GM19468 (cell line): Measurements from ENCODE around the gene PNMT.

ENCODE experiments used
- ATAC-seq: cut with Tn5 transposase; IDR thresholded peaks from one replicate; pipeline ENCODE4 v1.9.1; 2021; ENCODE audit warnings: mild to moderate bottlenecking, moderate library complexity, moderate number of reproducible peaks; ENCODE audit not compliant: unreplicated experiment; ENCODE audit errors: extremely low read depth

PNMT gene

DNA sequence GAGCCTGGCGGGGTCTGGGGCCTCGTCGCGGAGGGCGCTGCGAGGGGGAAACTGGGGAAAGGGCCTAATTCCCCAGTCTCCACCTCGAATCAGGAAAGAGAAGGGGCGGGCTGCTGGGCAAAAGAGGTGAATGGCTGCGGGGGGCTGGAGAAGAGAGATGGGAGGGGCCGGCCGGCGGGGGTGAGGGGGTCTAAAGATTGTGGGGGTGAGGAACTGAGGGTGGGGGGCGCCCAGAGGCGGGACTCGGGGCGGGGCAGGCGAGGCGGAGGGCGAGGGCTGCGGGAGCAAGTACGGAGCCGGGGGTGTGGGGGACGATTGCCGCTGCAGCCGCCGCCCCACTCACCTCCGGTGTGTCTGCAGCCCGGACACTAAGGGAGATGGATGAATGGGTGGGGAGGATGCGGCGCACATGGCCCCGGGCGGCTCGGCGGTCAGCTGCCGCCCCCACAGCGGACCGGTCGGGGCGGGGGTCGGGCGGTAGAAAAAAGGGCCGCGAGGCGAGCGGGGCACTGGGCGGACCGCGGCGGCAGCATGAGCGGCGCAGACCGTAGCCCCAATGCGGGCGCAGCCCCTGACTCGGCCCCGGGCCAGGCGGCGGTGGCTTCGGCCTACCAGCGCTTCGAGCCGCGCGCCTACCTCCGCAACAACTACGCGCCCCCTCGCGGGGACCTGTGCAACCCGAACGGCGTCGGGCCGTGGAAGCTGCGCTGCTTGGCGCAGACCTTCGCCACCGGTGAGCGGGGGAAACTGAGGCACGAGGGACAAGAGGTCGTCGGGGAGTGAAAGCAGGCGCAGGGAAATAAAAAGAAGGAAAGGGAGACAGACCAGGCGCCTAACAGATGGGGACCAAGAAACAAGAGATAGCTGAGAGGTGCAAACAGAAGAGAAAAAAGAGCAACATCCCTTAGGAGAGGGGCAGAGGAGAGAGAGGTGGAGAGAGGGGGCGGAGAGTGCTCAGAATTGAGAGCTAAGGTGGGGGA lies at the start of gene PNMT:
Gene PNMT (plus strand): TSS at position 509 of the 980 bp plus-strand sequence. CDS start 23 bp downstream, at position 532.
- no peak for ATAC-seq

GRCh38 chr17:39618956-39619785 lies 49.1 kb upstream of the PNMT start:
- no peak for ATAC-seq

DNA sequence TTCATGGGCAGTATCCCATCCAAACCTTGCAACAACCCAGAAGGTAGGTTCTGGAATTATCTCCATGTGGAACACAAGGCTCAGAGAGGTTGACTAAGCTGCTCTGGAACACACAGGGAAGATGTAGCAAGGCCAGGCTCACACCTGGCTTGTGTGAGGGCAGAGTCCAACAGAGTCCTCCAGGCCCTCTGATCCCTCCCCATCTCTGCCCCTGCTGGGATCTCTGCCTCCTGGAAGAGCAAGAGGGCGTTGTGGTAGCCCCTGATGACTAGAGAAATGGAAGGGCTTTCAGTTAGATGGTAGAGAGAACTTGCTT lies 48.5 kb upstream of the PNMT start:
- no peak for ATAC-seq

DNA sequence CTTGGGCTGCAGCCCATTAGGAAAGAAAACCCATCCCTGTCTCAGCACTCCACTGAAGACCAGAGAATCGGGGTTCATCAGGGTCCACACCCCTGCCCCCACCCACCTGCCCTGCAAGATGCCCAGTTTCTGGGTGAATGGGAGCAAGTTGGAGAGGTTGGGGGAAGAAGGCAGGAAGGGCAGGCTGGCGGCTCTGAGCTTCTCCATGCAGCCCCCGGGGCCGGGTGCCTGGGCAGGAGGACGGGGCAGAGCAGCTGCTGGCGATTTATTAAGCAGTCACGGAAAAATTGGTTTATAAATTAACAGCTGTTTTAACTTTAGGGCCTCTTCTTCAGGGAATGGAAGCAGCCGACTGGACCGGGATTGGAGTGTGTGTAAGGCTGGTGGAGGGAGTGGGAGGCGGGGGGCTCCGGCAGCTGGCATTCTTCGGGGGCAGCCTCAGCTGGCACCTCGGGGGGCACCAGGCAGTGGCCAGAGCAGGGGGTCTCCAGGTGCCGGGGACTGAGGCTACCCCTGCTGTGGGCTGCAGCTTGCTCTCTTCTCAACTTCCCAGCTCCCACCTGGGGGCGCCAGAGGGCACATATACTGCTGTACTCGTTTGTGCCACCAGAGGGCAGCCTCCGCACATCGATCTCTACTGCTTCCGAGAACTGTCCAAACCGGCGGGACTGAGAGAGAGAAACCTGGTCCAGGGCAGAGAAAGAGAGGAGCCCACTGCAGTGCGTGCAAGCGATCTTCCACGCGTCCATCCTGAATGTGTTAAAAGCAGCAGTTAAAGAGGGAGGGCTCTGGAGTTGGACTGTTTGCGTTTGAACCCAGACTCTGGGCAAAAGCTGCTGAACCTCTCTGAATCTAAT lies 46.5 kb upstream of the PNMT start:
- ATAC-seq = no peak

DNA sequence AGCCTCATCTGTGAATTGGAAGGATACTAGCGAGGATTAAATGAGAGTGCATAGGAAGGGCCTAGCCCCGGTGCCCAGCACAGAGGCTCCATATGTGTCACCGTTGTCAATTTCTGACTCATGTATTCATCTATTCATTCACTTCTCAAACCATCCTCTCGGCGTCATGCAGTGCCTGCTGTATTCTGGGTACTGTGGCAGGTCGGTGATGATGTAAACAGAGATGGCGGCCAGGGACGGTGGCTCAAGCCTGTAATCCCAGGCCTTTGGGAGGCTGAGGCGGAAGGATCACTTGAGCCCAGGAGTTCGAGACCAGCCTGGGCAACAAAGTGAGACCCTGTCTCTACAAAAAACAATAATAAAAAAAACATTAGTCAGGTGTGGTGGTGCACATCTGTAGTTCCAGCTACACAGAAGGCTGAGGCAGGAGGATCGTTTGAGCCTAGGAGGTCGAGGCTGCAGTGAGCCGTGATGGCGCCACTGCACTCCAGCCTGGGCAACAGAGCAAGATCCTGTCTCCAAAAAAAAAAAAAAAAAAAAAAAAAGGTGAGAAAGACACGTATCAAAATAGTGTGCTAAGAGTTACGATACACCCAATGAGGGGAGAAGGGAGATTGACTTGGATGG lies 45.8 kb upstream of the PNMT start:
- ATAC-seq = no peak

- ATAC-seq = no peak
Observed at GRCh38 chr17:39623356-39623950, 44.8 kb upstream of the PNMT start.

DNA sequence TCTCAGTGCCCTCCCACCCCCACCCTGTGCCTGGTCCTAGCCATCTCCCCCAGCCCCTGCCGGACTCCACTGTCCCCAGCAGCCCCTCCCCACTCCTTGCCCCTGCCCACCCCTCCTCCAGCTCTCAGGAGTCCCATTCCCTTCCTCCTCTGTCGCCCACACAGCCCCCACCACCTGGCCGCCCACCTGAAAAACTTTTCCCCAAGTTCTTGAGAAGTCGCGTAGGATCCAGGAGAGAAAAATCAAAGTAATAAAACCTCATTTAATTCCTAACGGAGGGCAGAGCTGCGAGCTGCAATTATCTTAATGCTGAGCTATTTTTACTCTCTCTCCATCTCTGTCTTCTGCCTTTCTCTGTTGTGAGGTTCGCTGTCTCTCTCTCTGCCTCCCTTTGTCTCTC lies 43.9 kb upstream of the PNMT start:
- ATAC-seq = no peak

DNA sequence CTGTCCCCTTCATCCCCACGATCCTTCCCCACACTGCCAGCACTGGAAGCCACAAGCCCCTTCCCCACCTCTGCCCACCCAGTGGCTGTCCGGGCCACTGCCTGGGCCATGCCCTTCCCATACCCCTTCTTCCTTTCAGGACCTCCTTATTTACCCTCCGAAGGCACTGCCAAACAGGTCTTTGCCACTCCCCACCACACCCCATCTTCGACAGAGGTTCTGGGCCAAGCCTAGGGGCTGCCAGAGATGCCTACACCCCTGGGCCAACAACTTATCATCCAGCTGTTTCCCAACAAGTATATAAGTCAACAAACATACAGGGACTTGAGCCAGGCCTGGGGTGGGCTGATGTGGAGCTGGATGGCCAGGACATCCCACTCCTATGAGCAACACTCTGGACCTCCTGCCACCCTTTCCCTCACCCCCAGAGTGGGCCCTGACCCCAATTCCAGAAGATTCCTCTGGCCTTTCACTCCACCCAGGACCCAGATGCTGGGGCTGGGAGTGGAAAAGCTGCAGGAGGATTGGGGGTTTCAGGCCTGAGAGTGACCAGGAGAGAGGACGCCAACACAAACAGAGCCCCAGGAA lies 43.0 kb upstream of the PNMT start:
- ATAC-seq = no peak

- no peak for ATAC-seq
Observed at GRCh38 chr17:39626171-39627046, 41.8 kb upstream of the PNMT start, which contains the start of gene PPP1R1B. Gene PPP1R1B, plus strand, starts transcription at chr17:39626952. Its CDS starts 441 bp downstream, at chr17:39627393.

GRCh38 chr17:39627047-39627711 lies 41.1 kb upstream of the PNMT start:
- no peak for ATAC-seq

DNA sequence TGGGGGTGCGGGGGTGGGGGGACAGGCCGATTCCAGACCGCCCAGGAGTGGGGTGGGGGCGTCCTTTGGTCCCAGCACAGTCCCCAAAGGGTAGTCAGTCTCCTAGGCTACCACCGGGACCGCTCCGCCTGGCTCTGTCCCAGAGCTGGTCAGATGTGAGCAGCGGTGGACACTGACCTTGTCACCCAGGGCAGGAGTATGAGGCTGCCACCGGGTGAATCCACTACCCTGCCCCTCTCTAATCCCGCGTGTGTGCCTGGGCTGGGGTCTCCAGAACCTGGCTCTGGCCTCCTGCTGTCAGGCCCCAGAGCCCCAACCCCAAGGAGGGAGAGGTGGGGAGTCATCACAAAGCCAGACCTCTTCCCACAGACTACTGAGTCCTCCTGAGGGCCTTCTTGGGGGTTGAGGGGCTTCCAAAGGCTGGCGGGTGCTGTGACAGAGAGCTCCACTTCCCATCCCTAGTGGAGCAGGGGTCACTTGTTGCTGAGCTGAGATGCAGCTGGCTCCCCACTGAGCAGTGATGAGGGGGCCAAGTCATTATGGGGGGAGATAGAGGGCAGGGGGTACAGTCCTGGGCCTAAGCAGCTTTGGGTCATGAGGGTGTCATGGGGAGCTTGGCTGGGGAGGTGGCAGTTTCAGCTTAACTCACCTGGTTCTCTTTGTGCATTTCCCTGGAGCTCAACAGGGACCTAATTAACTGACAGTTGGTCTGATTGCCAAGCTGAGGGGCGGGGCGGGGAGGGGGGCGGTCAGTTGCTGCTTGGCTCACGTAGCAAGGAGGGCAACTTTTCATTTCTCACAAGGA lies 40.3 kb upstream of the PNMT start:
- no peak for ATAC-seq

GRCh38 chr17:39628655-39629493 lies 39.4 kb upstream of the PNMT start:
- no peak for ATAC-seq

DNA sequence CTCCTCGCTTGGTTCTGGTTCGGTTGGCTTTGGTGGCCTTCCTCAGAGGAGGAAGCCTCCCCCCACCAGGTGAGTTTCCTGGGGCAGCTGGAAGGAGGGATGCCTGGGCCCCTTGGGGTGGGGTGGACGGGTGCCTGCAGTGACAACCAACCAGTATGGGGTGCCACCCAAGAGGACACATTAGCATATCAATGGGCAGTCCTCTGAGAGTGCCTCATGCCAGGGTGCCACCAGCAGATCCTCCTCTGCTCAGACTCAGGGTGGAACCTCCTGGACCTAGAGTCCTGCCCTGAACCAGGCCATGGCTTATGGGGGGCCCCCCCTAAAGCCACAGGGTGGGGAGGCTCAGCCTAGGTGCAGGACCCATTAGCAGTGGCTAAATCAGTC lies 38.8 kb upstream of the PNMT start:
- no peak for ATAC-seq

DNA sequence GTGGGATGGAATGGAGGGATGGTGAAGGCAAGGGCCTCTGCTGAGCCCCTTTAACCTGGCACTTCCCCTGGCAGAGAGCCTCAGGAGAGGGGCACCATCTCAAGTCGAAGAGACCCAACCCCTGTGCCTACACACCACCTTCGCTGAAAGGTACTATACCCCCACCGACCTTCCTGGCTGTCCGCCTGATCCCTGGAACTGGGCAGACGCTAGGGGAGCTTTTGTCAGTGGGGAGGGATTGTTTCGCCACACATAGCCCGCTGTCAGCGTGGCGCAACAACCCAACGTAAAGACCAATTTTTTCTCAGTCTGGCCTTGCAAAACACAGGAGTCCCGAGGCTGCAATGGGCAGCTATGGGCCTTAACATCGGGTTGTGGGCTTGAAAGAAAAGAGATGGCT lies 38.4 kb upstream of the PNMT start:
- ATAC-seq = no peak

DNA sequence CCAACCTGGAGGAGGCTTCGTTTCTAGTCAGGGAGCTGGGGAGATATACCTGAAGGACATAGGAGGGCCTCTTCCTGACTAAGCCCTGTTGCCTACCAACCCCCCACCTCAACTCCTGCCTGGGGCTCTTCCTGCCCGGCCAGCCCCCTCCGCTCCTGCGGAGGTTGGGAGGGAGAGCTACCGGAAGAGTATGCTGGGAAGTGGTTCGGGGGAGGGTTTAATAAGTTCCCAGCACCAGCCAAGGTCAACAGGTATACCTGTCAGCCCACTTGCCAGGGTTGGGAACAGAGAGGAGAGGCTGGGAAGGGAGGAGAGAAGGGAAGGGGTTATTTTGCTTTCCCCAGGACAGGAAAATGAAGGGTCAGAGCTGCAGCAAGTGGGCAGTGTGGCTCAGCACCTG lies 36.9 kb upstream of the PNMT start:
- no peak for ATAC-seq
